ENCODE results near the gene PRIMPOL.

Gene PRIMPOL

GRCh38 chr4:184664445-184665210 is 15.1 kb downstream of the PRIMPOL start:
- peak; percentile 69; the same call in 2 of the 3 replicates for ATAC-seq (ENCODE audit: insufficient read depth, low read depth)

GRCh38 chr4:184666670-184667069 is 17.1 kb downstream of the PRIMPOL start:
- Histone ChIP-seq H3K4me1 (ENCODE audit: insufficient read depth, low read length) (peaks cover 7% of the 10 kb centered on the region; the same call in 1 of the 2 replicates), H3K27me3 (ENCODE audit: insufficient read depth, low read length, poor library complexity) (no peaks in the 10 kb centered on the region), H3K27ac (ENCODE audit: low read length) (no peak overlapping the region), H3K36me3 (ENCODE audit: insufficient read depth, low read length) (peaks cover 62% of the 10 kb centered on the region), H3K9ac (ENCODE audit: low read depth, low read length) (no peak overlapping the region), H3K4me3 (ENCODE audit: low read depth in 1 of 2, low read length in 2 of 2) (no peak overlapping the region), H3K9me3 (ENCODE audit: insufficient read depth, low read length, severe bottlenecking) (no peaks in the 10 kb centered on the region), H3K79me2 (ENCODE audit: insufficient read depth, low read length) (no peaks in the 10 kb centered on the region), H4K20me1 (ENCODE audit: insufficient read depth, low read length) (no peaks in the 10 kb centered on the region), H3K4me2 (ENCODE audit: insufficient read depth, low read length) (no peak overlapping the region), H2AFZ (ENCODE audit: low read depth, low read length) (no peak overlapping the region)
- DNase-seq: no peak
- ATAC-seq (ENCODE audit: insufficient read depth, low read depth): no peak
- TF ChIP-seq CTCF (IDR thresholded peaks at IDR 0.05; ENCODE audit: borderline replicate concordance, extremely low read depth, low read length, poor library complexity, severe bottlenecking) (no peak), EZH2 (IDR thresholded peaks at IDR 0.05; ENCODE audit: borderline replicate concordance, low read depth, low read length, severe bottlenecking) (no peak)

More at GRCh38 chr4:184664445-184665210, 15.1 kb downstream of the PRIMPOL start:
- Histone ChIP-seq H3K9me3 (ENCODE audit: insufficient read depth, low read length, severe bottlenecking) (no peaks in the 10 kb centered on the region), H4K20me1 (ENCODE audit: insufficient read depth, low read length) (no peaks in the 10 kb centered on the region), H2AFZ (ENCODE audit: low read depth, low read length) (no peak overlapping the region), H3K9ac (ENCODE audit: low read depth, low read length) (no peak overlapping the region), H3K27me3 (ENCODE audit: insufficient read depth, low read length, poor library complexity) (no peaks in the 10 kb centered on the region), H3K27ac (ENCODE audit: low read length) (no peak overlapping the region), H3K79me2 (ENCODE audit: insufficient read depth, low read length) (no peaks in the 10 kb centered on the region), H3K4me1 (ENCODE audit: insufficient read depth, low read length) (peaks cover 7% of the 10 kb centered on the region; the same call in 1 of the 2 replicates), H3K36me3 (ENCODE audit: insufficient read depth, low read length) (peaks cover 64% of the 10 kb centered on the region), H3K4me3 (ENCODE audit: low read depth in 1 of 2, low read length in 2 of 2) (no peak overlapping the region), H3K4me2 (ENCODE audit: insufficient read depth, low read length) (no peak overlapping the region)
- DNase-seq: no peak
- TF ChIP-seq EZH2 (IDR thresholded peaks at IDR 0.05; ENCODE audit: borderline replicate concordance, low read depth, low read length, severe bottlenecking) (no peak), CTCF (IDR thresholded peaks at IDR 0.05; ENCODE audit: borderline replicate concordance, extremely low read depth, low read length, poor library complexity, severe bottlenecking) (no peak)

- TF ChIP-seq EZH2 (IDR thresholded peaks at IDR 0.05; ENCODE audit: borderline replicate concordance, low read depth, low read length, severe bottlenecking) (no peak), CTCF (IDR thresholded peaks at IDR 0.05; ENCODE audit: borderline replicate concordance, extremely low read depth, low read length, poor library complexity, severe bottlenecking) (no peak)
- H3K9me3 ChIP-seq (ENCODE audit: insufficient read depth, low read length, severe bottlenecking): no peaks in the 10 kb centered on the region
- H3K4me3 ChIP-seq (ENCODE audit: low read depth in 1 of 2, low read length in 2 of 2): no peak overlapping the region
- H3K27ac ChIP-seq (ENCODE audit: low read length): no peak overlapping the region
- DNase-seq: no peak
- peaks cover 7% of the 10 kb centered on the region; the same call in 1 of the 2 replicates for H3K4me1 ChIP-seq (ENCODE audit: insufficient read depth, low read length)
- peaks cover 74% of the 10 kb centered on the region for H3K36me3 ChIP-seq (ENCODE audit: insufficient read depth, low read length)
- no peak overlapping the region for H3K9ac ChIP-seq (ENCODE audit: low read depth, low read length)
- peak; percentile 50 for ATAC-seq (ENCODE audit: insufficient read depth, low read depth)
- H2AFZ ChIP-seq (ENCODE audit: low read depth, low read length): no peak overlapping the region
- H3K27me3 ChIP-seq (ENCODE audit: insufficient read depth, low read length, poor library complexity): no peaks in the 10 kb centered on the region
- H3K4me2 ChIP-seq (ENCODE audit: insufficient read depth, low read length): no peak overlapping the region
- H4K20me1 ChIP-seq (ENCODE audit: insufficient read depth, low read length): no peaks in the 10 kb centered on the region
- H3K79me2 ChIP-seq (ENCODE audit: insufficient read depth, low read length): no peaks in the 10 kb centered on the region
Observed at GRCh38 chr4:184668096-184668495, 18.6 kb downstream of the PRIMPOL start.
